Fibroblast of gingiva (primary cell): Measurements from ENCODE around the gene RNF168.
"Not testable (repeated sequence)": the region's sequence is repeated elsewhere in the genome, so short reads cannot be mapped to it uniquely, and the experiment has no call there.

Experiments used
- DNase-seq: peaks from one replicate; pipeline ENCODE4 v3.0.0-alpha.2; 2011; ENCODE audit warnings: low read depth

Gene RNF168

GRCh38 chr3:196503196-196504076 is at the start of gene RNF168:
RNF168 (minus strand) TSS chr3:196503768; CDS start chr3:196503173, 595 bp downstream.
- DNase-seq, result peak; percentile 95

GRCh38 chr3:196552253-196552652 is 48.7 kb upstream of the RNF168 start:
- DNase-seq, result no peak

- DNase-seq, result not testable (repeated sequence)
Measured at GRCh38 chr3:196550172-196550571, 46.6 kb upstream of the RNF168 start.

GRCh38 chr3:196549312-196549711 is 45.7 kb upstream of the RNF168 start:
- DNase-seq, result not testable (repeated sequence)

GRCh38 chr3:196547067-196547466 is 43.5 kb upstream of the RNF168 start:
- no peak for DNase-seq

- no peak for DNase-seq
Measured at GRCh38 chr3:196546537-196546936, 43.0 kb upstream of the RNF168 start.

GRCh38 chr3:196544491-196544992 is 41.0 kb upstream of the RNF168 start:
- DNase-seq, result no peak

GRCh38 chr3:196541684-196542445 is 38.3 kb upstream of the RNF168 start:
- DNase-seq, result no peak

GRCh38 chr3:196537319-196537984 is 33.9 kb upstream of the RNF168 start:
- no peak for DNase-seq

- DNase-seq, result no peak
Measured at GRCh38 chr3:196533260-196533681, 29.7 kb upstream of the RNF168 start.

- DNase-seq, result no peak
Measured at GRCh38 chr3:196531418-196531817, 27.9 kb upstream of the RNF168 start.

- peak; percentile 61 for DNase-seq
Measured at GRCh38 chr3:196528639-196529233, 25.2 kb upstream of the RNF168 start.

- DNase-seq, result no peak
Measured at GRCh38 chr3:196525141-196525540, 21.6 kb upstream of the RNF168 start.

- DNase-seq, result no peak
Measured at GRCh38 chr3:196524527-196524926, 21.0 kb upstream of the RNF168 start.

- no peak for DNase-seq
Measured at GRCh38 chr3:196523841-196524240, 20.3 kb upstream of the RNF168 start.

- not testable (repeated sequence) for DNase-seq
Measured at GRCh38 chr3:196521291-196521690, 17.7 kb upstream of the RNF168 start.

GRCh38 chr3:196519718-196520082 is 16.1 kb upstream of the RNF168 start:
- no peak for DNase-seq

- DNase-seq, result peak; percentile 62
Measured at GRCh38 chr3:196518966-196519717, 15.6 kb upstream of the RNF168 start.

- no peak for DNase-seq
Measured at GRCh38 chr3:196517919-196518318, 14.4 kb upstream of the RNF168 start.

GRCh38 chr3:196517162-196517800 is 13.7 kb upstream of the RNF168 start:
- no peak for DNase-seq
